ENCODE data around the gene AKAP6.

The AKAP6 gene

DNA sequence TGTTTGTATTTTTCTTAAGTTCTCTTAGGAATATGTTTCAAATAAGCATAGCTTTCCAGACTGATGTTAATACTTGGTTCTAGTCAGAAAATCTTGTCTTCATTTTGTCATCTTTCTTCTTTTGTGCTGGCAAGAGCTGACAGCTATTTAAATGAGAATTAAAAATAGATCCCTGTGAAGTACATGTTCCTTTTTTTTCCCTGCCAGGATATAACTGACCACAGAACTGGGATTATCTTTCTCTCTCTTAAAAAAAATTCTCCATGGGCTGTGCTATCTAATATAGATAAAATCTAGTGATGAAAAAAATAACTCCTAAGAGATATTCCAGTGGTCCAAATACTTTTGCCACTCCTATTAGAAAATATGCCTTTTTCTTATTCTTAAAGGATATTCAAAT, 163.4 kb downstream of the AKAP6 start:
- DNase-seq, result no peak

- no peak for DNase-seq
Measured at GRCh38 chr14:32494609-32495434, 165.7 kb downstream of the AKAP6 start.

- no peak for DNase-seq
Measured at GRCh38 chr14:32495435-32495734, 166.3 kb downstream of the AKAP6 start.

- DNase-seq, result no peak
Measured at GRCh38 chr14:32497248-32497647, 168.2 kb downstream of the AKAP6 start.

GRCh38 chr14:32507029-32507984, 178.2 kb downstream of the AKAP6 start:
- DNase-seq, result no peak

GRCh38 chr14:32508281-32508680, 179.2 kb downstream of the AKAP6 start:
- no peak for DNase-seq

GRCh38 chr14:32509632-32510187, 180.6 kb downstream of the AKAP6 start:
- no peak for DNase-seq

GRCh38 chr14:32510815-32511214, 181.7 kb downstream of the AKAP6 start:
- DNase-seq, result no peak

- no peak for DNase-seq
Measured at GRCh38 chr14:32512348-32512747, 183.2 kb downstream of the AKAP6 start.

GRCh38 chr14:32512813-32513212, 183.7 kb downstream of the AKAP6 start:
- no peak for DNase-seq

DNA sequence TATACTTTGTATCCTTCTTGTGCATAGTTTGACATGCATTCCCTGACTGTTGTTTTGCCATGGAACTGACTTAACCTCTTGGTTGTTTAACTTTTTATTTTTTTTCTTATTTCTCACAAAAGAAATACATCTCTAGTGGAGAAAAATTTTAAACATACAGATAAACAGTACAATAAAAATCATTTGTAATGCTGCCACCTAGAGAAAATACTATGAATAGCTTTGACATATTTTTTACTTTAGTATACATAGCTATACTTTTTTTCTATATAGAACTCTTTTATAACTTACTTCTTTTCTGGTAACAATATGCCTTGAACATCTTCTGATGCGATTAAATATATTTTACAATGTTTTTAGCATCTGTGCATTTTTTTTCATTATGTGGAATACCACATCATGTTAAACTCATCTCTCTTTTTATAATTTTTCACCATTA, 184.5 kb downstream of the AKAP6 start:
- no peak for DNase-seq

DNA sequence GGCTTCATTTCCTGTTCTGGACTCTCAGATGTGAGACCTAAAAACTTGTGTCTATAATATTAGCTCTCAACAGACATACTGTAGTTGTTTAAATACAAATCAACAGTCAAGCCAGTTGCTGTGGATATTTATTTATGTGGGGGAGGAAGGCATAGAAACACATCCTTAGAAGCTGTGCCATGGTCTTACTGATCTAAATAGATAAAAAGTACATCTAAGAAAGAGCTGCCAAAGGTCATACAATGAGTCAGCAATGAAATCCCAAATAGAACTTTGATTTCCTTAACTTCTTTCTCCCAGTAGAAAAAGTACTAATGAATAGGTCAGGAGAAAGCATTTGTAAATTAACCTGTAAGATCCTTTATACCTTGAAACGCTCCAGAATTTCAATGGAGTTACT, 185.1 kb downstream of the AKAP6 start:
- no peak for DNase-seq

DNA sequence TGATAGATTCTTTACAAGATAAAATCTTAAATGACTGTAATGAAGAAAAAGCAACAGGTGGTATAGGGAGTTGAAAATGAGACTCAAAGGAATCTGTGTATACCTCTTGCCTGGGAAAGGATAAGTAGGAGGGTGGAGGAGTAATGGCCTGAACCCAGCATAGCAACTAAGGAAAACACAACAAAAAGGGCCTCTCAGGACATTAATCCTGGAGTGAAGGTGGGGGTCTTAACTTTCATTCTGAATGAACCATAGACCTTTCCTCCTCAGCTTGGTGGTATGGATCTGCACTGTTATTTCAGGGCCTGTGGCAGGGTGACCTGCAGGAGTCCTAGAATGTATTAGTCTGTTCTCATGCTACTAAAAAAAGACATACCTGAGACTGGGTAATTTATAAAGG, 185.6 kb downstream of the AKAP6 start:
- no peak for DNase-seq

DNA sequence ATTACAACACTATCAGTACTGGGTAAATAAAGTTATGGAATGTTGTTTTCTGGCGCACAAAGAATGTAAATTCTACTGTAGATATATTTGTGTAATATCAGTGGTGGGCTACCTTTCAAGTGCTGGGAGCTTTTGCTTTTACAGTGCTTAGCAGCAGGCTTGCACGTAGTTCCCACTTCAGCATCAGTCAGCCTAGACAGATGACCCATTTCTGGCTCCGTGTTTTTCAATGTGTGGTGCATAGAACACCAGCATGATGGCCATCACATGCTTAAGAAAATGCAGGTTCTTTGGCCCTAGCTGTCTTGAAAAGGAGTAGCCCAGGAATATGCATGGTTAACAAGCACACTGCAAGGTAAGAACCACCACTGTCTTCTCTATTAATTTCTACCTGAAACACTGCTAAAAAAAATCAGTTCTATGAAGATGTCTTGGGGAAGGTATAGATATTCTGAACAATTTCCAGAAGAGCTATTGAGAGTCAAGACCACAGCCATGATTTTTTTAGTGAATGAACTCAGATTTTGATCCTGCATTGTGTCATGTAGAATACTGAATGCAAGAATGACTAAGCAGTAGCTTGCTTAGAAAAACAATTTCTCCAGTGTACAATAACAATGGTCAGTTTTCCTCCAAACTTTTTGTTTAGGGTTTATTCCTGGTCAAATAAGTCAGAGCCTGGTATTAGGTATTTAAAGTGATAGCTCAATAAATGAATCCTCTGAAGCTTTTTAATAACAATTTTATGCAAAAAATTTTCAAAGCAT, 195.7 kb downstream of the AKAP6 start:
- no peak for DNase-seq

GRCh38 chr14:32525591-32525990, 196.5 kb downstream of the AKAP6 start:
- no peak for DNase-seq

DNA sequence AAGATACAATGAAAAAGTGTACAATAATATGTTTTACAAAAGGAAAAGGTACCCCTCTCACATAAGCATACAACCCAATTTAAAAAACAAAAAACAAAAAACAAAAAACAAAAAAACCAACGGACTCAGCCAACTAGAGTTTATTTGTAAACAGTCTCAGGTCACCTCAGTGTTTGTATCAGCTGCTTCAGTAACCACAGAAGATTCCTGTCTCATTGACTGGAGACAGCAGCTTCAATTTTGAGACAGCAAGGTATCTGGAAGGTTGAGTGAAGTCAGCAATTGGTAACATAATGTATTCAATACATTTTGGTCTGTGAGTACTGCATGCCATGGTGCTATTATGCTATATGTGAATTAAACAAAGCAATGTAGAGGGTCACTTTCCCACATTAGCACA, 201.7 kb downstream of the AKAP6 start:
- no peak for DNase-seq

DNA sequence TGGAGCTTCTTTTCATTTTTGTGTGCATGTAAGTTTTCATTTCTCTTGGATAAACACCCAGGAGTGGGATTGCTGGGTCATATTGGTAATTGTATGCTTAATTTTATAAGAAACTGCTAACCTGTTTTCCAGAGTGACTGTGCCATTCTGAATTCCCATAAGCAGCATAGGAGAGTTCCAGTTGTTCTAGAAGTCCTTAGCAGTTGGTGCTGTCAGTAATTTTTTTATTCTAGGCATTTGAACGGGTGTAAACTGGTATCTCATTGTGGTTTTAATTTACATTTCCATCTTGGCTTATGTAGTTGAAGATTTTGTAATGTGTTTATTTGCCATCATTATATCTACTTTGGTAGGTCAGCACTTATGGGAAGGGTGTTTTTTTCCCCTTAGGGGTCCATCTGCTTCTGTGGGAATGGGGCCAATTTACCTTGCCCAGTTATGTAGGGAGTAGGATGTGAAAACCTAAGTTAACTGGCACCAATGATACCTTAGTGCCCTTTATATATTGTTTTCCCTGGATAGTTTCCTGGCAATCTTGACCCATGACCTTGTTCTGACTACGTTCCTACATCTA, 202.9 kb downstream of the AKAP6 start:
- no peak for DNase-seq

DNA sequence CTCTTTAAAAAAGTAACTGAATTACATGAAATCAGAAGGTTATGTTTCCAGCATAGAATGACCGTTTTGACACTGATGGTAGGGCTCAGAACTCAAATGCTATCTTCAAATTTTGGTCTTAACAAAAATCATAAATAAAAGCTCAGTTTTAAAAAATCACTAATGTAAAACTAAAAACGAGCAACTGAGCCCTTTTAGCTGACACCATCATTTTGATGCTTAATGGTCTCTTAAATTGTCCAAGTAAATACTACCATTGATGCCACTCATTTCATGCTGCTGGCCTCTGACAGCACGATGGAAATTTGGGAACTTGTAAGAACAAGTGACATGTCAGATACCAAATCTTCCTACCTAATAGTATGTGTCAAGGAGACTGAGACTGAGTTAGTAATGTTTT, 205.0 kb downstream of the AKAP6 start:
- DNase-seq, result no peak

- no peak for DNase-seq
Measured at GRCh38 chr14:32536175-32536574, 207.1 kb downstream of the AKAP6 start.

GRCh38 chr14:32537166-32537565, 208.1 kb downstream of the AKAP6 start:
- DNase-seq, result no peak

GRCh38 chr14:32542507-32542906, 213.4 kb downstream of the AKAP6 start:
- no peak for DNase-seq

DNA sequence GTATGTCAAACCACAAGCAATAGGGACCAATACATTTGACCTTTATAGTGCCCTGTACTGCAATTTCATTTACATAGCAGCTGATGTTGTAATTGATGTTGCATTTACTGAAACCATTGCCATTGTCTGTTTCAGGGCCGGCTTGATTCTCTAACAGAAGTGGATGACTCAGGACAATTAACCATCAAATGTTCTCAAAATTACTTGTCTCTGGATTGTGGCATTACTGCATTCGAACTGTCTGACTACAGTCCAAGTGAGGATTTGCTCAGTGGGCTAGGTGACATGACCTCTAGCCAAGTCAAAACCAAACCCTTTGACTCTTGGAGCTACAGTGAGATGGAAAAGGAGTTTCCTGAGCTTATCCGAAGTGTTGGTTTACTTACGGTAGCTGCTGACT, 216.0 kb downstream of the AKAP6 start:
- no peak for DNase-seq

Measured in stimulated activated CD4-positive, alpha-beta T cell treated with anti-CD3 and anti-CD28 coated beads, Interleukin-4, amount 100 ng/mL, for 1 hour (primary cell).